IMR-90 (cell line): ENCODE data around the gene MAN2A1. TPM values are rescaled to one million over a fixed set of nuclear protein-coding genes. Genes with fewer than 3 reads are reported as not detected.

ENCODE experiments used
- ATAC-seq: fragments of 200-7000 bp; cut with Tn5 transposase; 2 replicates; pipeline ENCODE4 v1.9.1; 2020; ENCODE audit warnings: low read depth, mild to moderate bottlenecking, moderate library complexity
- BruUV-seq: library from RNA; stranded (reverse); fragments of 400-500 nt; replicated peaks from 2 replicates; lab custom pipeline; 2021; lab: Mats Ljungman, UMichigan
- CTCF ChIA-PET: fragments of 300-600 bp; formaldehyde crosslinking; extraction: SDS; loops from one replicate; lab custom pipeline; 2021; ENCODE audit warnings: antibody characterized with exemption; lab: Yijun Ruan, JAX
- POLR2A ChIA-PET: fragments of 300-600 bp; sonication (Branson Sonifier 250); formaldehyde crosslinking; loops from one replicate; lab custom pipeline; 2022; ENCODE audit warnings: antibody characterized with exemption; ENCODE audit not compliant: unreplicated experiment; lab: Charles Lee
- DNase-seq: peaks from one replicate; pipeline ENCODE4 v3.0.0; 2013
- H2AFZ ChIP-seq: replicated peaks from 2 replicates; pipeline ENCODE3; 2013; ENCODE audit warnings: low read length, mild to moderate bottlenecking; ENCODE audit not compliant: poor library complexity
- H2AK5ac ChIP-seq: 2 replicates; pipeline ENCODE4 v1.6.1; 2013; ENCODE audit warnings: low read depth, low read length, inconsistent platforms
- H2AK9ac ChIP-seq: replicated peaks from 2 replicates; pipeline ENCODE3; 2013; ENCODE audit warnings: mild to moderate bottlenecking, low read depth, low read length, moderate library complexity; ENCODE audit not compliant: poor library complexity
- H2BK120ac ChIP-seq: 2 replicates; pipeline ENCODE4 v1.6.1; 2013; ENCODE audit warnings: low read depth, low read length, inconsistent platforms
- H2BK15ac ChIP-seq: 3 replicates; pipeline ENCODE4 v1.6.1; 2013; ENCODE audit warnings: low read depth, low read length, inconsistent platforms
- H2BK20ac ChIP-seq: 2 replicates; pipeline ENCODE4 v1.6.1; 2013; ENCODE audit warnings: low read depth, mild to moderate bottlenecking, inconsistent platforms, low read length, moderate library complexity
- H2BK5ac ChIP-seq: 2 replicates; pipeline ENCODE4 v1.6.1; 2013; ENCODE audit warnings: mild to moderate bottlenecking, low read depth, low read length, inconsistent platforms; ENCODE audit not compliant: poor library complexity, severe bottlenecking
- H3K14ac ChIP-seq: replicated peaks from 2 replicates; pipeline ENCODE4 v1.6.1; 2013; ENCODE audit warnings: low read depth, low read length, inconsistent platforms
- H3K18ac ChIP-seq: 2 replicates; pipeline ENCODE4 v1.6.1; 2013; ENCODE audit warnings: low read depth, low read length, control low read depth
- H3K23ac ChIP-seq: 2 replicates; pipeline ENCODE4 v1.6.1; 2013; ENCODE audit warnings: low read depth, low read length, inconsistent platforms
- H3K27ac ChIP-seq: 2 replicates; pipeline ENCODE4 v1.5.1; 2013; ENCODE audit warnings: mild to moderate bottlenecking, control low read depth, low read length; ENCODE audit not compliant: insufficient read depth
- H3K27me3 ChIP-seq: 2 replicates; pipeline ENCODE4 v1.6.1; 2013; ENCODE audit warnings: low read length; ENCODE audit not compliant: control insufficient read depth, insufficient read depth
- H3K36me3 ChIP-seq: 2 replicates; pipeline ENCODE4 v1.6.1; 2013; ENCODE audit warnings: low read length, mixed read lengths; ENCODE audit not compliant: control insufficient read depth, insufficient read depth
- H3K4ac ChIP-seq: 2 replicates; pipeline ENCODE4 v1.6.1; 2013; ENCODE audit warnings: low read depth, low read length, inconsistent platforms
- H3K4me1 ChIP-seq: 2 replicates; pipeline ENCODE4 v1.6.1; 2013; ENCODE audit warnings: low read length, mixed read lengths; ENCODE audit not compliant: control insufficient read depth, insufficient read depth
- H3K4me2 ChIP-seq: 2 replicates; pipeline ENCODE4 v1.6.1; 2013; ENCODE audit warnings: low read depth, mild to moderate bottlenecking, control low read depth, low read length, moderate library complexity
- H3K4me3 ChIP-seq: 2 replicates; pipeline ENCODE4 v1.5.1; 2013; ENCODE audit warnings: low read depth, mild to moderate bottlenecking, control low read depth, low read length, moderate library complexity; ENCODE audit not compliant: insufficient read depth
- H3K56ac ChIP-seq: 2 replicates; pipeline ENCODE4 v1.6.1; 2013; ENCODE audit warnings: low read length, inconsistent platforms; ENCODE audit not compliant: insufficient read depth; ENCODE audit errors: extremely low read depth
- H3K79me1 ChIP-seq, 2 experiments: 2 replicates each; pipeline ENCODE4 v1.6.1; 2013; ENCODE audit warnings: low read length in 2 of 2, inconsistent platforms in 1 of 2, low read depth in 1 of 2
- H3K9ac ChIP-seq: 2 replicates; pipeline ENCODE4 v1.6.1; 2013; ENCODE audit warnings: low read depth, low read length, control low read depth
- H3K9me1 ChIP-seq: 2 replicates; pipeline ENCODE4 v1.6.1; 2013; ENCODE audit warnings: low read length, inconsistent platforms; ENCODE audit not compliant: insufficient read depth
- H3K9me3 ChIP-seq: 2 replicates; pipeline ENCODE4 v1.6.1; 2013; ENCODE audit warnings: low read length; ENCODE audit not compliant: control insufficient read depth, insufficient read depth
- H4K20me1 ChIP-seq: 2 replicates; pipeline ENCODE4 v1.6.1; 2013; ENCODE audit warnings: low read length, inconsistent platforms; ENCODE audit not compliant: insufficient read depth
- H4K5ac ChIP-seq: 2 replicates; pipeline ENCODE4 v1.6.1; 2013; ENCODE audit warnings: mild to moderate bottlenecking, low read depth, low read length, control low read depth
- H4K8ac ChIP-seq, 2 experiments: 2 replicates each; pipeline ENCODE4 v1.6.1; 2013; ENCODE audit warnings: low read depth in 2 of 2, low read length in 2 of 2, control low read depth in 1 of 2, inconsistent platforms in 1 of 2
- H4K91ac ChIP-seq: 2 replicates; pipeline ENCODE4 v1.6.1; 2013; ENCODE audit warnings: low read depth, low read length, inconsistent platforms; ENCODE audit not compliant: insufficient read depth
- BHLHE40 ChIP-seq: fragments of 150-350 bp; IDR thresholded peaks from 2 replicates; pipeline ENCODE4 v1.6.1; 2016; ENCODE audit warnings: mild to moderate bottlenecking, low read depth, low read length
- CHD1 ChIP-seq: IDR thresholded peaks from 2 replicates; pipeline ENCODE4 v1.6.1; 2012; ENCODE audit warnings: low read depth, low read length, improper control_type of control experiment
- POLR2A ChIP-seq: IDR thresholded peaks from 2 replicates; pipeline ENCODE4 v1.6.1; 2012; ENCODE audit warnings: mild to moderate bottlenecking, low read depth, low read length
- RAD21 ChIP-seq: IDR thresholded peaks from 2 replicates; pipeline ENCODE4 v1.6.1; 2012; ENCODE audit warnings: low read length, improper control_type of control experiment
- RCOR1 ChIP-seq: IDR thresholded peaks from 2 replicates; pipeline ENCODE4 v1.6.1; 2012; ENCODE audit warnings: mild to moderate bottlenecking, low read length, improper control_type of control experiment; ENCODE audit not compliant: insufficient replicate concordance
- RFX5 ChIP-seq: IDR thresholded peaks from 2 replicates; pipeline ENCODE4 v1.8.0; 2012; ENCODE audit warnings: low read depth, mild to moderate bottlenecking, low read length, moderate library complexity
- WGBS, 2 experiments: methylation state at CpG; one replicate each; pipeline versions ENCODE4 v1.1.5 to v1.1.7; 2013; ENCODE audit warnings: missing lambda C conversion rate in 2 of 2; ENCODE audit not compliant: insufficient read length in 1 of 2; ENCODE audit errors: extremely low coverage in 2 of 2; 5-methylcytosine and 5-hydroxymethylcytosine counted together
- dilution Hi-C: fragments of 300-500 bp; cut with HindIII; formaldehyde crosslinking; loops from one replicate; pipeline ENCODE4 v1.14.3; 2018; ENCODE audit warnings: low sequenced_read_pairs; ENCODE audit not compliant: unreplicated experiment
- in situ Hi-C: fragments of 300-500 bp; cut with MboI; formaldehyde crosslinking; loops from 3 replicates; pipeline ENCODE4 v1.14.3; 2019; ENCODE audit warnings: low sequenced_read_pairs, inconsistent platforms, mixed read lengths
- intact Hi-C: fragments of 100-400 bp; cut with micrococcal nuclease; formaldehyde crosslinking; loops from 2 replicates; pipeline ENCODE4 v1.10.0; 2022
- polyA plus RNA-seq, 3 experiments: library from polyadenylated mRNA; depleted of rRNA; stranded (reverse); fragments of >200 nt; gene quantifications; 2 replicates each; pipeline ENCODE4 v1.2.3, GENCODE V29; 2012; ENCODE audit warnings: low replicate concordance in 1 of 3
- total RNA-seq: library from RNA; depleted of rRNA; stranded (reverse); fragments of >200 nt; gene quantifications from 2 replicates; pipeline ENCODE4 v1.2.3, GENCODE V29; 2012
- TF ChIP-seq, protein P1 (sequence below): conservative IDR thresholded peaks from 2 replicates; pipeline ENCODE4 v1.5.1; 2012; ENCODE audit warnings: mild to moderate bottlenecking, low read depth, low read length, improper control_type of control experiment

The MAN2A1 gene
- total and polyA plus RNA-seq, 2 of the 4 experiments (the other 2 are of a cell fraction) = 16.4 to 29.6 TPM

DNA sequence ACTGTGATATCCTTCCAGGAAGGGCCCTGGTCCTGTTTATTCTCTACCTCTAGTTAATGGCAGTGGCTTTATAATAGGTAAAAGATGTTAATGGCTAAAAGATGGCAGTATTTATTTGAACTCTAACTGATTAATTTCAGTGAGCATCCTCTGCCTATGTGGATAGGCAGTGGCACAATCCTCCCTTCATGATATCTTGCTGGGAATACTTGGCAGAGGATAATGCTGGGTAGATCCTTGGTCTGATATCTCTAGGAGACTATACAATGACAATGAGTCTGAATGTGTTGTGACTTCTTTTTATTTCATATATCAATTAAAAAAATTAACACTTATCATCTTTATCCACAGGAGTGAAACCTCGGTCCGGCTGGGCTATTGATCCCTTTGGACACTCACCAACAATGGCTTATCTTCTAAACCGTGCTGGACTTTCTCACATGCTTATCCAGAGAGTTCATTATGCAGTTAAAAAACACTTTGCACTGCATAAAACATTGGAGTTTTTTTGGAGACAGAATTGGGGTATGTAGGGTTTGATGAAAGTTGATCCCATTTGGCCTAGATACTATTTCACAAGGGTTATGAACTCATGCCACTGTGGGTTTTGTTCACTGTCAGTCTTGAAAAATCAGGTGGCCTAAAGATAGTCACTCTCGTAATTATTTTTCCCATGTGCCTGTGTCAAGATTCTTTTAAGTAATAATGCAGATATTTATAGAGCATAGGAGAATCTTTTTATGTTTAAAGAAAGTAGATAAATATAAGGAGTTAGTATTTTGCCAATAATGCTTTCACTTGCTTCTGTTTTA, 77.7 kb downstream of the MAN2A1 start (continued):
- TF ChIP-seq, protein P1, sequence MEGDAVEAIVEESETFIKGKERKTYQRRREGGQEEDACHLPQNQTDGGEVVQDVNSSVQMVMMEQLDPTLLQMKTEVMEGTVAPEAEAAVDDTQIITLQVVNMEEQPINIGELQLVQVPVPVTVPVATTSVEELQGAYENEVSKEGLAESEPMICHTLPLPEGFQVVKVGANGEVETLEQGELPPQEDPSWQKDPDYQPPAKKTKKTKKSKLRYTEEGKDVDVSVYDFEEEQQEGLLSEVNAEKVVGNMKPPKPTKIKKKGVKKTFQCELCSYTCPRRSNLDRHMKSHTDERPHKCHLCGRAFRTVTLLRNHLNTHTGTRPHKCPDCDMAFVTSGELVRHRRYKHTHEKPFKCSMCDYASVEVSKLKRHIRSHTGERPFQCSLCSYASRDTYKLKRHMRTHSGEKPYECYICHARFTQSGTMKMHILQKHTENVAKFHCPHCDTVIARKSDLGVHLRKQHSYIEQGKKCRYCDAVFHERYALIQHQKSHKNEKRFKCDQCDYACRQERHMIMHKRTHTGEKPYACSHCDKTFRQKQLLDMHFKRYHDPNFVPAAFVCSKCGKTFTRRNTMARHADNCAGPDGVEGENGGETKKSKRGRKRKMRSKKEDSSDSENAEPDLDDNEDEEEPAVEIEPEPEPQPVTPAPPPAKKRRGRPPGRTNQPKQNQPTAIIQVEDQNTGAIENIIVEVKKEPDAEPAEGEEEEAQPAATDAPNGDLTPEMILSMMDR = no peak

- no peak overlapping the region for H3K9ac ChIP-seq
- H4K20me1 ChIP-seq = no peaks in the 10 kb centered on the region
- H2AFZ ChIP-seq = no peak overlapping the region
- DNase-seq (no peak), ATAC-seq (no peak)
- H3K56ac ChIP-seq = no peak overlapping the region
- H2BK15ac ChIP-seq = no peak overlapping the region
- H3K9me3 ChIP-seq = peaks cover 2% of the 10 kb centered on the region; the same call in 1 of the 2 replicates
- H4K8ac ChIP-seq = no peak overlapping the region
- no peak overlapping the region for H4K5ac ChIP-seq
- no peak for TF ChIP-seq RAD21
- no peak for TF ChIP-seq BHLHE40
- no peak for TF ChIP-seq RCOR1
- TF ChIP-seq CHD1 = no peak
- no peak for TF ChIP-seq POLR2A
- TF ChIP-seq RFX5 = no peak
- H3K23ac ChIP-seq = no peak overlapping the region
- BruUV-seq = no TSS peak
- H3K18ac ChIP-seq = no peak overlapping the region
- in situ Hi-C loops = no loop called here
- no peak overlapping the region for H2AK9ac ChIP-seq
- no peak overlapping the region for H3K4me3 ChIP-seq
- no peak overlapping the region for H4K91ac ChIP-seq
- intact Hi-C loops = no loop called here
- H3K27me3 ChIP-seq = no peaks in the 10 kb centered on the region
- peaks cover 2% of the 10 kb centered on the region; the same call in 1 of the 2 replicates for H3K4me1 ChIP-seq
- H3K4ac ChIP-seq = no peak overlapping the region
- H3K79me1 ChIP-seq = peaks cover 11 to 13% of the 10 kb centered on the region in 2 experiments
- dilution Hi-C loops = no loop called here
- H3K4me2 ChIP-seq = no peak overlapping the region
- no CpG with 5 or more reads among the region's 4 CpGs for WGBS, 2 experiments
- ChIA-PET CTCF (no interaction called here), POLR2A (no interaction called here)
- H3K27ac ChIP-seq = no peak overlapping the region
- H3K36me3 ChIP-seq = peaks cover 4% of the 10 kb centered on the region; the same call in 1 of the 2 replicates
- H2BK120ac ChIP-seq = no peak overlapping the region
- H3K9me1 ChIP-seq = no peaks in the 10 kb centered on the region
- no peak overlapping the region for H2BK5ac ChIP-seq
- H2BK20ac ChIP-seq = no peak overlapping the region
- no peak overlapping the region for H2AK5ac ChIP-seq
- H3K14ac ChIP-seq = no peak overlapping the region
Measured at GRCh38 chr5:109767997-109768396, 78.3 kb downstream of the MAN2A1 start.
